GM23338 (cell line): ENCODE measurements around the gene BCAS3. TPM values are rescaled to one million over a fixed set of nuclear protein-coding genes. Genes with fewer than 3 reads are reported as not detected.

ENCODE experiments used
- ATAC-seq: fragments of 200-7000 bp; cut with Tn5 transposase; 3 replicates; pipeline ENCODE4 v1.9.1; 2020
- DNase-seq: peaks from one replicate; pipeline ENCODE4 v3.0.0-alpha.2; 2015; ENCODE audit warnings: low spot score
- H2AFZ ChIP-seq: fragments of 200-600 bp; sonication (generic); 2 replicates; pipeline ENCODE4 v1.8.0; 2016; ENCODE audit warnings: antibody characterized with exemption, mild to moderate bottlenecking, moderate library complexity
- H3F3A ChIP-seq: fragments of 200-600 bp; sonication (generic); replicated peaks from 2 replicates; pipeline ENCODE4 v1.8.0; 2017; ENCODE audit warnings: antibody characterized with exemption, mixed run types, low read depth
- H3K27ac ChIP-seq: fragments of 200-600 bp; sonication (generic); 2 replicates; pipeline ENCODE4 v1.6.1; 2016; ENCODE audit warnings: low read depth
- H3K27me3 ChIP-seq: fragments of 200-600 bp; sonication (generic); 2 replicates; pipeline ENCODE4 v1.8.0; 2016; ENCODE audit warnings: mild to moderate bottlenecking, mixed run types, moderate library complexity; ENCODE audit not compliant: insufficient read depth
- H3K36me3 ChIP-seq: fragments of 200-600 bp; sonication (generic); 2 replicates; pipeline ENCODE4 v1.8.0; 2016; ENCODE audit warnings: mild to moderate bottlenecking; ENCODE audit not compliant: insufficient read depth
- H3K4me1 ChIP-seq: fragments of 200-600 bp; sonication (generic); 2 replicates; pipeline ENCODE4 v1.8.0; 2016; ENCODE audit warnings: mild to moderate bottlenecking, moderate library complexity; ENCODE audit not compliant: insufficient read depth
- H3K4me2 ChIP-seq: fragments of 200-600 bp; sonication (generic); 2 replicates; pipeline ENCODE4 v1.7.1; 2017; ENCODE audit warnings: mixed run types
- H3K4me3 ChIP-seq: fragments of 200-600 bp; sonication (generic); 2 replicates; pipeline ENCODE4 v1.6.1; 2016; ENCODE audit warnings: mixed run types
- H3K79me2 ChIP-seq: fragments of 200-600 bp; sonication (generic); replicated peaks from 2 replicates; pipeline ENCODE4 v1.8.0; 2017; ENCODE audit warnings: mild to moderate bottlenecking; ENCODE audit not compliant: insufficient read depth
- H3K9me2 ChIP-seq: fragments of 200-600 bp; sonication (generic); 2 replicates; pipeline ENCODE4 v1.8.0; 2017; ENCODE audit not compliant: insufficient read depth
- H4K20me1 ChIP-seq: fragments of 200-600 bp; sonication (generic); replicated peaks from 2 replicates; pipeline ENCODE4 v1.8.0; 2017; ENCODE audit warnings: mild to moderate bottlenecking; ENCODE audit not compliant: insufficient read depth
- H3K27ac Mint-ChIP-seq: 2 replicates; pipeline ENCODE4 v1.8.0; 2020; ENCODE audit warnings: inconsistent platforms, mild to moderate bottlenecking, moderate library complexity, mixed read lengths
- H3K27me3 Mint-ChIP-seq: 3 replicates; pipeline ENCODE4 v1.8.0; 2022; ENCODE audit warnings: low read depth, mild to moderate bottlenecking, moderate library complexity, mixed read lengths, inconsistent platforms; ENCODE audit not compliant: insufficient read depth, poor library complexity
- H3K36me3 Mint-ChIP-seq: 3 replicates; pipeline ENCODE4 v1.8.0; 2021; ENCODE audit warnings: low read depth, mild to moderate bottlenecking, inconsistent platforms, moderate library complexity, mixed read lengths
- H3K4me1 Mint-ChIP-seq: 3 replicates; pipeline ENCODE4 v1.8.0; 2020; ENCODE audit warnings: mild to moderate bottlenecking, inconsistent platforms, mixed read lengths
- H3K4me3 Mint-ChIP-seq: 3 replicates; pipeline ENCODE4 v1.8.0; 2021; ENCODE audit warnings: moderate library complexity, mild to moderate bottlenecking, inconsistent platforms, mixed read lengths
- H3K9me3 Mint-ChIP-seq: 3 replicates; pipeline ENCODE4 v1.8.0; 2020; ENCODE audit warnings: moderate library complexity, mild to moderate bottlenecking, inconsistent platforms, mixed read lengths
- EZH2 ChIP-seq: fragments of 200-600 bp; sonication (generic); IDR thresholded peaks from one replicate; pipeline ENCODE4 v1.8.0; 2017; ENCODE audit warnings: antibody characterized with exemption, mild to moderate bottlenecking, low read depth; ENCODE audit not compliant: unreplicated experiment
- NANOG ChIP-seq: IDR thresholded peaks from 2 replicates; pipeline ENCODE4 v1.6.1; 2016; ENCODE audit warnings: antibody characterized with exemption, borderline replicate concordance
- POLR2AphosphoS5 ChIP-seq: IDR thresholded peaks from 2 replicates; pipeline ENCODE4 v1.6.1; 2016; ENCODE audit warnings: antibody characterized with exemption, low read depth
- STAT1 ChIP-seq: IDR thresholded peaks from one replicate; pipeline ENCODE4 v1.6.1; 2016; ENCODE audit warnings: antibody characterized with exemption; ENCODE audit not compliant: unreplicated experiment
- ZNF114 ChIP-seq: fragments of 250-450 bp; sonication (Bioruptor Pico); IDR thresholded peaks from 2 replicates; pipeline ENCODE4 v1.5.0; 2020; ENCODE audit warnings: mild to moderate bottlenecking, moderate library complexity
- polyA plus RNA-seq: library from polyadenylated mRNA; unstranded; fragments of >200 nt; fragmentation: Nextera tagmentation; extraction: Ambion mirVana; gene quantifications from 2 replicates; pipeline ENCODE4 v1.2.1, GENCODE V29; 2016
- total RNA-seq: library from RNA; depleted of rRNA; stranded (reverse); fragments of >200 nt; shearing (Covaris generic); gene quantifications from 2 replicates; pipeline ENCODE4 v1.2.3, GENCODE V29; 2014
- TF ChIP-seq, protein P1 (sequence below): IDR thresholded peaks from one replicate; pipeline ENCODE4 v1.6.1; 2018; ENCODE audit warnings: antibody characterized with exemption; ENCODE audit not compliant: unreplicated experiment
- TF ChIP-seq, protein P2 (sequence below): fragments of 250-450 bp; sonication (Bioruptor Pico); IDR thresholded peaks from 2 replicates; pipeline ENCODE4 v1.5.0; 2020; ENCODE audit warnings: mild to moderate bottlenecking, moderate library complexity

The BCAS3 gene
- total and polyA plus RNA-seq, 2 experiments from 2014 or later = 8.2 to 28.0 TPM

DNA sequence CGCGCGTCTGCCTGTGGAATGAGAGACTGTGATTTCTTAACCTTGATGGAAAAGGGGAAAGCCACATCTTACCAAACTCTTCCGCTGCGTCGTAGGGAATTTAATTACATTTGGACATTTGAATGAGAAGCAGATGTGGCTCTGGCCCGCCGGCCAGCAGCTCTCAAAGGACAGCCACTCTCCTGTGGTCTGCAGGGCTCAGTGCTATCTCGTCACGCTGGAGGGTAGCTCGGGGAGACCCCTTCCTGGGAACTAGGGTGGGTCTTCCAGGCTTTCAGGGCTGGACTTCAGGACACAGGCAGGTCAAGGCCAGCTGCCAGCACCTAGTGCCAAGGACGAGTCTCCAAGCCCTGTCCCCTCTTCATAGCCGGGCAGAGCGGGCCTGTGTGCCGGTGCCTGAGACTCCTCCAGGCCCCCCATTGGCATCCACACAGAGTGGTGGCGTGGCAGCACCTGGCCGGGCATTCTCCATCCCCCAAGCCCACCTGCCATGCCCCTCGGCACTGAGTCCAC, 706.1 kb downstream of the BCAS3 start:
- H3K4me1 ChIP-seq = no peaks in the 10 kb centered on the region
- no peaks in the 10 kb centered on the region for H3K36me3 Mint-ChIP-seq
- H2AFZ ChIP-seq = no peak overlapping the region
- H3K9me3 Mint-ChIP-seq = no peaks in the 10 kb centered on the region; the same call in 2 of the 3 replicates
- H3K36me3 ChIP-seq = no peaks in the 10 kb centered on the region
- H3K4me2 ChIP-seq = no peak overlapping the region
- H3K79me2 ChIP-seq = no peaks in the 10 kb centered on the region
- ATAC-seq (no peak), DNase-seq (no peak)
- TF ChIP-seq EZH2 (no peak), ZNF114 (no peak), NANOG (no peak), POLR2AphosphoS5 (no peak), STAT1 (no peak)
- TF ChIP-seq, protein P1, sequence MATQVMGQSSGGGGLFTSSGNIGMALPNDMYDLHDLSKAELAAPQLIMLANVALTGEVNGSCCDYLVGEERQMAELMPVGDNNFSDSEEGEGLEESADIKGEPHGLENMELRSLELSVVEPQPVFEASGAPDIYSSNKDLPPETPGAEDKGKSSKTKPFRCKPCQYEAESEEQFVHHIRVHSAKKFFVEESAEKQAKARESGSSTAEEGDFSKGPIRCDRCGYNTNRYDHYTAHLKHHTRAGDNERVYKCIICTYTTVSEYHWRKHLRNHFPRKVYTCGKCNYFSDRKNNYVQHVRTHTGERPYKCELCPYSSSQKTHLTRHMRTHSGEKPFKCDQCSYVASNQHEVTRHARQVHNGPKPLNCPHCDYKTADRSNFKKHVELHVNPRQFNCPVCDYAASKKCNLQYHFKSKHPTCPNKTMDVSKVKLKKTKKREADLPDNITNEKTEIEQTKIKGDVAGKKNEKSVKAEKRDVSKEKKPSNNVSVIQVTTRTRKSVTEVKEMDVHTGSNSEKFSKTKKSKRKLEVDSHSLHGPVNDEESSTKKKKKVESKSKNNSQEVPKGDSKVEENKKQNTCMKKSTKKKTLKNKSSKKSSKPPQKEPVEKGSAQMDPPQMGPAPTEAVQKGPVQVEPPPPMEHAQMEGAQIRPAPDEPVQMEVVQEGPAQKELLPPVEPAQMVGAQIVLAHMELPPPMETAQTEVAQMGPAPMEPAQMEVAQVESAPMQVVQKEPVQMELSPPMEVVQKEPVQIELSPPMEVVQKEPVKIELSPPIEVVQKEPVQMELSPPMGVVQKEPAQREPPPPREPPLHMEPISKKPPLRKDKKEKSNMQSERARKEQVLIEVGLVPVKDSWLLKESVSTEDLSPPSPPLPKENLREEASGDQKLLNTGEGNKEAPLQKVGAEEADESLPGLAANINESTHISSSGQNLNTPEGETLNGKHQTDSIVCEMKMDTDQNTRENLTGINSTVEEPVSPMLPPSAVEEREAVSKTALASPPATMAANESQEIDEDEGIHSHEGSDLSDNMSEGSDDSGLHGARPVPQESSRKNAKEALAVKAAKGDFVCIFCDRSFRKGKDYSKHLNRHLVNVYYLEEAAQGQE = no peak
- TF ChIP-seq, protein P2, sequence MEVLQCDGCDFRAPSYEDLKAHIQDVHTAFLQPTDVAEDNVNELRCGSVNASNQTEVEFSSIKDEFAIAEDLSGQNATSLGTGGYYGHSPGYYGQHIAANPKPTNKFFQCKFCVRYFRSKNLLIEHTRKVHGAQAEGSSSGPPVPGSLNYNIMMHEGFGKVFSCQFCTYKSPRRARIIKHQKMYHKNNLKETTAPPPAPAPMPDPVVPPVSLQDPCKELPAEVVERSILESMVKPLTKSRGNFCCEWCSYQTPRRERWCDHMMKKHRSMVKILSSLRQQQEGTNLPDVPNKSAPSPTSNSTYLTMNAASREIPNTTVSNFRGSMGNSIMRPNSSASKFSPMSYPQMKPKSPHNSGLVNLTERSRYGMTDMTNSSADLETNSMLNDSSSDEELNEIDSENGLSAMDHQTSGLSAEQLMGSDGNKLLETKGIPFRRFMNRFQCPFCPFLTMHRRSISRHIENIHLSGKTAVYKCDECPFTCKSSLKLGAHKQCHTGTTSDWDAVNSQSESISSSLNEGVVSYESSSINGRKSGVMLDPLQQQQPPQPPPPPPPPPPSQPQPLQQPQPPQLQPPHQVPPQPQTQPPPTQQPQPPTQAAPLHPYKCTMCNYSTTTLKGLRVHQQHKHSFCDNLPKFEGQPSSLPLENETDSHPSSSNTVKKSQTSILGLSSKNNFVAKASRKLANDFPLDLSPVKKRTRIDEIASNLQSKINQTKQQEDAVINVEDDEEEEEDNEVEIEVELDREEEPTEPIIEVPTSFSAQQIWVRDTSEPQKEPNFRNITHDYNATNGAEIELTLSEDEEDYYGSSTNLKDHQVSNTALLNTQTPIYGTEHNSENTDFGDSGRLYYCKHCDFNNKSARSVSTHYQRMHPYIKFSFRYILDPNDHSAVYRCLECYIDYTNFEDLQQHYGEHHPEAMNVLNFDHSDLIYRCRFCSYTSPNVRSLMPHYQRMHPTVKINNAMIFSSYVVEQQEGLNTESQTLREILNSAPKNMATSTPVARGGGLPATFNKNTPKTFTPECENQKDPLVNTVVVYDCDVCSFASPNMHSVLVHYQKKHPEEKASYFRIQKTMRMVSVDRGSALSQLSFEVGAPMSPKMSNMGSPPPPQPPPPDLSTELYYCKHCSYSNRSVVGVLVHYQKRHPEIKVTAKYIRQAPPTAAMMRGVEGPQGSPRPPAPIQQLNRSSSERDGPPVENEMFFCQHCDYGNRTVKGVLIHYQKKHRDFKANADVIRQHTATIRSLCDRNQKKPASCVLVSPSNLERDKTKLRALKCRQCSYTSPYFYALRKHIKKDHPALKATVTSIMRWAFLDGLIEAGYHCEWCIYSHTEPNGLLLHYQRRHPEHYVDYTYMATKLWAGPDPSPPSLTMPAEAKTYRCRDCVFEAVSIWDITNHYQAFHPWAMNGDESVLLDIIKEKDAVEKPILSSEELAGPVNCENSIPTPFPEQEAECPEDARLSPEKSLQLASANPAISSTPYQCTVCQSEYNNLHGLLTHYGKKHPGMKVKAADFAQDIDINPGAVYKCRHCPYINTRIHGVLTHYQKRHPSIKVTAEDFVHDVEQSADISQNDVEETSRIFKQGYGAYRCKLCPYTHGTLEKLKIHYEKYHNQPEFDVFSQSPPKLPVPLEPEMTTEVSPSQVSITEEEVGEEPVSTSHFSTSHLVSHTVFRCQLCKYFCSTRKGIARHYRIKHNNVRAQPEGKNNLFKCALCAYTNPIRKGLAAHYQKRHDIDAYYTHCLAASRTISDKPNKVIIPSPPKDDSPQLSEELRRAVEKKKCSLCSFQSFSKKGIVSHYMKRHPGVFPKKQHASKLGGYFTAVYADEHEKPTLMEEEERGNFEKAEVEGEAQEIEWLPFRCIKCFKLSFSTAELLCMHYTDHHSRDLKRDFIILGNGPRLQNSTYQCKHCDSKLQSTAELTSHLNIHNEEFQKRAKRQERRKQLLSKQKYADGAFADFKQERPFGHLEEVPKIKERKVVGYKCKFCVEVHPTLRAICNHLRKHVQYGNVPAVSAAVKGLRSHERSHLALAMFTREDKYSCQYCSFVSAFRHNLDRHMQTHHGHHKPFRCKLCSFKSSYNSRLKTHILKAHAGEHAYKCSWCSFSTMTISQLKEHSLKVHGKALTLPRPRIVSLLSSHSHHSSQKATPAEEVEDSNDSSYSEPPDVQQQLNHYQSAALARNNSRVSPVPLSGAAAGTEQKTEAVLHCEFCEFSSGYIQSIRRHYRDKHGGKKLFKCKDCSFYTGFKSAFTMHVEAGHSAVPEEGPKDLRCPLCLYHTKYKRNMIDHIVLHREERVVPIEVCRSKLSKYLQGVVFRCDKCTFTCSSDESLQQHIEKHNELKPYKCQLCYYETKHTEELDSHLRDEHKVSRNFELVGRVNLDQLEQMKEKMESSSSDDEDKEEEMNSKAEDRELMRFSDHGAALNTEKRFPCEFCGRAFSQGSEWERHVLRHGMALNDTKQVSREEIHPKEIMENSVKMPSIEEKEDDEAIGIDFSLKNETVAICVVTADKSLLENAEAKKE (CRISPR knock-in tag) = no peak
- H3K4me3 ChIP-seq = no peak overlapping the region
- no peaks in the 10 kb centered on the region for H3K27me3 ChIP-seq
- no peaks in the 10 kb centered on the region for H4K20me1 ChIP-seq
- peaks cover 15% of the 10 kb centered on the region for H3K4me1 Mint-ChIP-seq
- no peak overlapping the region for H3K4me3 Mint-ChIP-seq
- H3K9me2 ChIP-seq = no peaks in the 10 kb centered on the region
- H3K27me3 Mint-ChIP-seq = peaks cover 13% of the 10 kb centered on the region
- no peak overlapping the region for H3K27ac ChIP-seq
- no peaks in the 10 kb centered on the region for H3F3A ChIP-seq
- no peak overlapping the region for H3K27ac Mint-ChIP-seq
